A673 (cell line): ENCODE results near the gene CUX1.

ENCODE experiments used
- EZH2 ChIP-seq: fragments of 200-600 bp; sonication (generic); IDR thresholded peaks from 2 replicates; pipeline ENCODE4 v1.6.1; 2017; ENCODE audit warnings: borderline replicate concordance, low read depth, mild to moderate bottlenecking, mixed read lengths, antibody characterized with exemption, low read length; ENCODE audit not compliant: poor library complexity, severe bottlenecking
- TF ChIP-seq, protein P1 (sequence below): fragments of 300-800, 200-600 bp; sonication (generic); conservative IDR thresholded peaks from 2 replicates; pipeline ENCODE4 v1.5.1; 2017; ENCODE audit warnings: low read depth, mild to moderate bottlenecking, antibody characterized with exemption, low read length, moderate library complexity, mixed read lengths

DNA sequence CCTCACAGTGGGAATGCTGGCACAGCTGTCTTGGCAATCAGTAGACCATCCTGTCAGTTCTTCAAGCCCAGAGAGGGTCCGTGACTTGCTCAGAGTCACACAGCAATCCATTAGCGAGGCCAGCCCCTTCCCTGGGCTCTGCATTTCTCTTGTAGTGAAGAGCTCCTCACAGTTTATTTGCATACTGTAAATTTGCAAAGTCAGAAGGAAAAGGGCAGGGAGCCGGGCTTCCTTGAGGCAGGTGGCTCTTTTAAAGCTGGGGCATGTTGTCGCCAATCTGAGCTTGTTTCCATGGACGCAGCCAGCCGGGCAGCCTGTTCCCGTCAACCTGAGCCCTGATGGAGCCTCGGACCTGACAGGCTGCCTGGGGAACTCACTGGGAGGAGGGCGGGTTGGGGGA, 123.4 kb downstream of the CUX1 start:
- TF ChIP-seq, protein P1, sequence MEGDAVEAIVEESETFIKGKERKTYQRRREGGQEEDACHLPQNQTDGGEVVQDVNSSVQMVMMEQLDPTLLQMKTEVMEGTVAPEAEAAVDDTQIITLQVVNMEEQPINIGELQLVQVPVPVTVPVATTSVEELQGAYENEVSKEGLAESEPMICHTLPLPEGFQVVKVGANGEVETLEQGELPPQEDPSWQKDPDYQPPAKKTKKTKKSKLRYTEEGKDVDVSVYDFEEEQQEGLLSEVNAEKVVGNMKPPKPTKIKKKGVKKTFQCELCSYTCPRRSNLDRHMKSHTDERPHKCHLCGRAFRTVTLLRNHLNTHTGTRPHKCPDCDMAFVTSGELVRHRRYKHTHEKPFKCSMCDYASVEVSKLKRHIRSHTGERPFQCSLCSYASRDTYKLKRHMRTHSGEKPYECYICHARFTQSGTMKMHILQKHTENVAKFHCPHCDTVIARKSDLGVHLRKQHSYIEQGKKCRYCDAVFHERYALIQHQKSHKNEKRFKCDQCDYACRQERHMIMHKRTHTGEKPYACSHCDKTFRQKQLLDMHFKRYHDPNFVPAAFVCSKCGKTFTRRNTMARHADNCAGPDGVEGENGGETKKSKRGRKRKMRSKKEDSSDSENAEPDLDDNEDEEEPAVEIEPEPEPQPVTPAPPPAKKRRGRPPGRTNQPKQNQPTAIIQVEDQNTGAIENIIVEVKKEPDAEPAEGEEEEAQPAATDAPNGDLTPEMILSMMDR, result no peak
- no peak for TF ChIP-seq EZH2
